ENCODE measurements around the gene HCCS.

DNA sequence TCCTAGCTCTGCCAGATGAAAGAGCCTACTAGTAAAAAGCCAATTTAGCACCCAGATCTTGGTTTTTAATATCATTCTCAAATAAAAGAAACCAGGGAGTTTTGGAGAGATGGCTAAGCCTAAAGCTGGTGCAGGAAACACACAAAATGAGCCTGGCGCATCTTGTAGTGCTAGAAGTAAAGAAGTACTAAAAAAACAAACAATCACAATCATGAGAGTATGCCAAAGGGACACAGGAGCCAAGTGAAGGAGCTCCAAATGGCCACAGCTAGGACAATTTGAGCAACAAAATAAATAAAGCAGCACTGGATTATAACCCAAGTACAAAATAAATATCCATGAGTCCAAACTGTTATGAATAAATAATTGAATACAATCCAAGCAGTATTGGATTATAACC is 37.8 kb upstream of the HCCS start:
- TF ChIP-seq, protein P1, sequence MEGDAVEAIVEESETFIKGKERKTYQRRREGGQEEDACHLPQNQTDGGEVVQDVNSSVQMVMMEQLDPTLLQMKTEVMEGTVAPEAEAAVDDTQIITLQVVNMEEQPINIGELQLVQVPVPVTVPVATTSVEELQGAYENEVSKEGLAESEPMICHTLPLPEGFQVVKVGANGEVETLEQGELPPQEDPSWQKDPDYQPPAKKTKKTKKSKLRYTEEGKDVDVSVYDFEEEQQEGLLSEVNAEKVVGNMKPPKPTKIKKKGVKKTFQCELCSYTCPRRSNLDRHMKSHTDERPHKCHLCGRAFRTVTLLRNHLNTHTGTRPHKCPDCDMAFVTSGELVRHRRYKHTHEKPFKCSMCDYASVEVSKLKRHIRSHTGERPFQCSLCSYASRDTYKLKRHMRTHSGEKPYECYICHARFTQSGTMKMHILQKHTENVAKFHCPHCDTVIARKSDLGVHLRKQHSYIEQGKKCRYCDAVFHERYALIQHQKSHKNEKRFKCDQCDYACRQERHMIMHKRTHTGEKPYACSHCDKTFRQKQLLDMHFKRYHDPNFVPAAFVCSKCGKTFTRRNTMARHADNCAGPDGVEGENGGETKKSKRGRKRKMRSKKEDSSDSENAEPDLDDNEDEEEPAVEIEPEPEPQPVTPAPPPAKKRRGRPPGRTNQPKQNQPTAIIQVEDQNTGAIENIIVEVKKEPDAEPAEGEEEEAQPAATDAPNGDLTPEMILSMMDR (IDR thresholded peaks at IDR 0.05): no peak
- no peak for TF ChIP-seq POLR2A (IDR thresholded peaks at IDR 0.05)
- TF ChIP-seq EP300 (IDR thresholded peaks at IDR 0.05): no peak

Measured in ovary (tissue), 3 donors.